ENCODE data around the gene RHBDF1.

The RHBDF1 gene

DNA sequence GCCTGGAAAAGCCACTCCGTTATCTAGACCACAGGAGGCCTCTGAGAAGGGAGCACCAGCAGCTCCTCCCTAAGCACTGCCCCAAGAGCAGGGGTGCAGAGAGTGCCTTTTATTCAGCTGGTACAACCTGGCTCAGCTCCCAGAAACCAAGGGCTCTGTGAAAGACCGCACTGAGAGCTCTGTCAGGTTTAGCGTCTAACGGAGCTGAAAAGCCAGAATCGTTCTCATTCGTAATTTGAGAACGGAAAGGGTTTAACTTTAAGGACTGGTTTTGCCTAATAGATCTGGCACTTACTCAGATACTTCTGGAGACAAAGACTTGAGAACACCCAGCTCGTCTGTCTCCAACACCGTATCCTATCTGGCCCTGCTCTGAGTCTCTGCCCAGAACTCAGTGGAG, 19.1 kb upstream of the RHBDF1 start:
- peak; percentile 71 for DNase-seq

DNA sequence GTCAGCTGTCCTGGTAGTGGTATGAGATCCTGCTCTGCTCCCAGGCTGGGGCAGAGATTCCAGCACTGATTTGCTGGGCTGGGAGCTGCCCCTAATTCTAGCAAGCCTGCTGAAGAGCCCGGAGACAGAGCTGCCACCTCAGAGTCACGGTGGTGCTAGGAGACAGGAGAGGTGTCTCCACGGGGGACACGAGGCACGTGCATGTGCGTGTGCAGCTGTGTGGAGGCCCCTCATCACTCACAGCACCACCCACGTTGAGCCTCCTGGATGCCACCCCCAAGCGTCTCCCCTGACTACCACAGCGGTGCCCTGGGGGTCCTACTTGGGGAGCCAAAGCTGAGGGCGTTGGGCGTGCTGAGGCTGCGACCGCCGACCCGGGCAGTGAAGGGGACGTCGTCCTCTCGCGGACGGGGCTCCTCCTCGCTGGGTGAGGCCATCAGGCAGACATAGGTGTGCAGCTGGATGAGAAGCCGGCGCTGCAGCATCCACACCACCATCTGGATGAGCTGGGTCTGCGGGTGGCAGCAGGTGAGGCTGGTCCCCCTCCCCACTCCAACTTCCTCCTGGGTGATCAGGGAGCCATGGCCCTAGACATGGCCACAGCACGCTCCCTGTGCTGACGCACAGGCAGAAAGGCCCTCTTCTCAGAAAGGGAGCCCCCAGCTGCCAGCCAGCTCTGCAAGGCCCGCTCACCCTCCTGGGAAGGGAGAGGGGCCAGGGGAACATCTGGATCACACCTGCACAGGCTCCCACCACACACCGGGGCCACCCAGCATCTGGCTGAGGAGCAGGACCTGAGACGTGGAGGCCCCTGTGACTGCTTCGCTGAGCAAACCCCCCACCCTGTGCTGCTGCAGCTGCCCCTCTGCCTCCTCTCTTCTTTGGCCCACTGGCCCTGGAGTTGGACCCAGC, 17.2 kb upstream of the RHBDF1 start:
- DNase-seq: no peak

DNA sequence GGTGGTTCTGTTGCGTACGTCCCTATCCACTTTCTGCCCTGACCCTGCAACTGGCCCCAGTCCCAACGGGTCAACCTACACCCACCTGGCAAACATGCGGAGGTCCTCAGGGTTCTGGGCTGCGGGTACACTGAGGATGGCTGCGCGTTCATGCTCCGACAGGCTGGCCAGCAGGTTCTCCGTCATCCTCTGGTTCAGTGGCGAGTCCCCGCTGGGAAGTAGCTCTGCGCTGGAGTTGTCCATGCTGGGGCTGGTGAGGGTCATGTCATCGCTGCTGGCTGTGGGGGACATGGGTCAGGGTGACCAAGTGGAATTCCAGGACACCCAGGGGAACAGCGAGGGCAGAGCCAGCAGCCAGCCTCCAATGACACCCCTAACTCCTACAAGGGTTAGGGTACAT, 16.2 kb upstream of the RHBDF1 start:
- DNase-seq: no peak

DNA sequence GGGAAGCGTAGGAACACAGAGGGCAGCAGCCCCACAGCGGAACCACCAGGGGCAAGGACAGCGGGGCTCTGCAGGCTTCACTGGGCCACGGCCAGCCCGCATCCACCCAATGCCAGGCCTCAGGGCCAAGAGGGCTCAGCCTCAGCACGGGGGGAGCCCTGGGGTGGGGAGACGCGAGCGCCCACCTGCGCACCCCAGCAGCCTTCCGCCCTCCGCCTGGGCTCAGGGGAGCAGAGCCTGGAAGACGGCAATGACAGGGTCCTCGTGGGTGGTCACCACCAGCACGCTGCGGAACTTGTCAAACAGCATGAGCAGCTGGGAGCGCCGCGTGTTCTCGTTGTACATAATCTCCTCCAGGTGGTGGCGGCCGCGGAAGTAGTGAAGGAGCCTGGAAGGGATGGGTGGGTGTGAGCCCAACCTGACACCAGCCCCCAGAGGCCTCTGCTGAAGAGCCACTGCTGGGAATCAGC, 14.1 kb upstream of the RHBDF1 start:
- DNase-seq: no peak

DNA sequence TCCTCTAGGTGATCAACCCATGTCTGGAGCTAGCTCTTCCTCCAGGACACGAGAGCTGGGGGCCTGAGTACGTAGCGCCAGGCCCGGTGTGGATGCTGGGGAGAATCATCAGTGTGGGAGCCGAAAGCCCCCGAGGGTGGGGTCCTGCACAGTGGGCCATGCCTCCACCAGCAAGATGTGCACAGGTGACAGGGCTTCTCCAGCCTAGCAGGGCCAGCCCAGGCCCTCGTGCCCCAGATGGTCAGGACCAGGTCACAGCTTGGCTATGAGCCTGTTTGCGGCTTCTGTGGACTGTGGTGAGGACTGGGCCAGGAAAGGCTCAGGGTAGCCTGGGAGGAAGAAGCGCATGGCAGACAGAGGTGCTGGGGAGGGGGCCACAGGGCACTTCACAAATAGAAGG, 13.4 kb upstream of the RHBDF1 start:
- no peak for DNase-seq

DNA sequence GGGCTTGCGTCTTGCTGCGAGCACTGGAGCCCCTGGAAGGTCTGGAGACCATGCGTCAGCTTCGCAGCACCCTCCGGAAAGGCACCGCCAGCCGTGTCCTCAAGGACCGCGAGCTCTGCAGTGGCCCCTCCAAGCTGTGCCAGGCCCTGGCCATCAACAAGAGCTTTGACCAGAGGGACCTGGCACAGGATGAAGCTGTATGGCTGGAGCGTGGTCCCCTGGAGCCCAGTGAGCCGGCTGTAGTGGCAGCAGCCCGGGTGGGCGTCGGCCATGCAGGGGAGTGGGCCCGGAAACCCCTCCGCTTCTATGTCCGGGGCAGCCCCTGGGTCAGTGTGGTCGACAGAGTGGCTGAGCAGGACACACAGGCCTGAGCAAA, 13.0 kb upstream of the RHBDF1 start:
- no peak for DNase-seq

DNA sequence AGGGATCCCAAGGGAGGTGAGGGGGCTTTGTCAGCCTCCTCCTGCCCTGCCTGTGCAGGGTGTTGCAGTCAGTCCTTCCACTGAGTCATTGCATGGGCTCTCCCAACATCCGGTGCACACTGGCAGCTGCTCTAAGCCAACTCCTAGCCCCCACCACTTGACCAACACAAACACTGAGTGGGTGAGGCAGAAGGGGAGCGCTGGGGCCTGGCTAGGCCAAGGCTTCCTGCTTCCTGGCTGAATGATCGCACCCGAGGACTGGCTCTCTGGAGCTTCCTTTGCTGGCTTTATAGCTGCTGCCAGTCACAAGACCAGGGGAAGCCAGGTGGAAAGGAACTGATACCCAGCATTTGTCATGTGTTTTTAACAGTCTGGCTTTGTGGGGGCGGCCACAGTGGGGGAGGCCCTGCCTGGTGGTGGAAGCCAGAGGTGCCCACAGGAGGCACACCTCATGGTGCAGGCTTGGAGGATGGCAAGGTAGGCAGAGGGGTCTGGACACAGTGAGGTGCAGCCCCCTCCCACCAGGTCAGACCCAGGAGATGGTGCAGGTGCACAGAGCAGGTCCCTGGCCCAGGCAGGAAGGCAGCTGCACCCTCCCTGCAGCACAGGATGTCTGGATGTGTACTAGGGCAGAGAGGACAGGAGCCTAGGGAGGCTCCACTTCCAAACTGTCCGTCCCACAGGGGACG, 12.4 kb upstream of the RHBDF1 start:
- DNase-seq: no peak

DNA sequence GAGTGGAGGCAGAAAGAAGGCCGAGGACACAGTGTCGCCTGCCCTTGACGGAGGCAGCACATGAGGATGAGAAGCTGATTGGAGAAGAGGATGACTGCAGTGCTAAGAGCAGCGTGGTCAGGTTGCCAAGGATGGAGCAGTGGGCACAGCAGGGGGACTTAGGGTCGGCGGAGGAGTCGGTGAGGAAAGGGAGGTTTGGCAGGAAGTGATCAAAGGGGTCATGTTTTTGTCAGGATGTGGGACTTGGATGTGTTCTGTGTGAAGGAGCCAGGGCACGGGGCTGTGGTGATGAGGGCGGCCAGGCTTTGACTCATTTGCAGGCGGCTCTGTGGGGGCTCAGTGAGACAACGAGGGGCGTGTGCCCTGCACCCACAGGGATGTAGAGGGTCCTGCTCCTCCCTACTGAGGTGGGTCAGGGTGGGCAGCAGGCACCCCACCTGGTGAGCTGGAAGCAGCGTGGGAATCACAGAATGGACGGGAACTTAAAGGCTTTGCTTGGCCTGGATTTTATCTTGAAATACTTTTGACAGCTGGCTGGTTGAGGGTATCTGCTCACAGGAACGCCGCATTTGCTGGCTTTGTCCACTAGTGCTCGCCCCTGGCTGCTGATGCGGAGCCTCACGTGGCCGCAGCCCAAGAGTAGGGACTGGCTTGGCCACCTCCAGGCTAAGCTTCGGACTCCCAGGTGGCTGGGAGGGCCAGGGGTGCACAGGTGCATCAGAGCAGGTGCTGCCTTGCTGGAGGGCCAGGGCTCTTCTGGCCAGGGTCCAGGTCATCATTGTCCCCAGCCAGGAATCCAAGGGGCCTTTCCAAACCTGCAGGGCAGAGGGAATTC, 11.6 kb upstream of the RHBDF1 start:
- no peak for DNase-seq

DNA sequence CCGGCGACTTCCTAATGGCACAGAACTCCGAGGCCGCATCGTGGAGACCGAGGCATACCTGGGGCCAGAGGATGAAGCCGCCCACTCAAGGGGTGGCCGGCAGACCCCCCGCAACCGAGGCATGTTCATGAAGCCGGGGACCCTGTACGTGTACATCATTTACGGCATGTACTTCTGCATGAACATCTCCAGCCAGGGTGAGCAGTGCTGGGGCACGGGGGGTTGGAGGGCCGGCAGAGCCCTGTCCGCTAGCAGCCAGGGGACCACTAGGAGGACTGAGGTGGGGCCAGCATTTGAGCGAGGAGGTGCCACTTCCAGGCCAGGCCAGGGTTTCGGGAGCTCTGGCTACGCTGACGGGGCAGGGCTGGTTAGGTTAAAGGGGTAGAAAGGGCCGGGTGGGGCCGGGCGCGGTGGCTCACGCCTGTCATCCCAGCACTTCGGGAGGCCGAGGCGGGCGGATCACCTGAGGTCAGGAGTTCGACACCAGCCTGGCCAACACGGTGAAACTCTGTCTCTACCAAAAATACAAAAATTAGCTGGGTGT, 10.7 kb upstream of the RHBDF1 start:
- no peak for DNase-seq

DNA sequence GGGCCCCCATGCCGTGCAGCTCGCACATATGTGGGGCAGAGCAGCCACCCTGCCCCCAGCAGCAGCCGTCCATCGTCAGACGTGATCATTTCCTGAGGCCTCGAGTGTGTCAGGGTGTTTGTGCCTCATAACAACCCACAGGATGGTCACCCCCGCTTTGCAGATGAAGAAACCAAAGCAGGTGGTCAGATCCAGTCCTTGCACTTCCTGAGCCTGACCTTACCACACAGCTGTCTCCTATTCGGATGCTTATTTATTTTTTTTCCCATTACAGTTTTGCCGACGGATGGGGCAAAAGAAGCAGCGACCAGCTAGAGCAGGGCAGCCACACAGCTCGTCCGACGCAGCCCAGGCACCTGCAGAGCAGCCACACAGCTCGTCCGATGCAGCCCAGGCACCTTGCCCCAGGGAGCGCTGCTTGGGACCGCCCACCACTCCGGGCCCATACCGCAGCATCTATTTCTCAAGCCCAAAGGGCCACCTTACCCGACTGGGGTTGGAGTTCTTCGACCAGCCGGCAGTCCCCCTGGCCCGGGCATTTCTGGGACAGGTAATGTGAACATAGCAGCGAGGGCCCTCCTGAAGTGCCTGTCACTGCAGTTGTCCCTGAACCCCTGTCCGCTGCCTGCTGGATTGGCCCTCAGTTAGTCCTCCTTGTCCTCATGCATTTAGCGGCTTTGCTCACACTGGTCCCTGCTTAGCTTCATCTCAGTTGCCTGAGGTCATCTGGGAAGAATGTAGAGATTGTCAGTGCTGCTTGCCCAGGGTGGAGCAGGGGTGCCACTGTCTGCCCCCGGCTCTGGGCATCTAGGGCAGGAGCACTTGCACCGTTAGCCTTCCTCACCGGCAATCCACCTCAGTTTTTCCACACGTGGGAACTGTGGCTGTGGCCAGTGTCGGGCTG, 7.0 kb upstream of the RHBDF1 start:
- DNase-seq: no peak

DNA sequence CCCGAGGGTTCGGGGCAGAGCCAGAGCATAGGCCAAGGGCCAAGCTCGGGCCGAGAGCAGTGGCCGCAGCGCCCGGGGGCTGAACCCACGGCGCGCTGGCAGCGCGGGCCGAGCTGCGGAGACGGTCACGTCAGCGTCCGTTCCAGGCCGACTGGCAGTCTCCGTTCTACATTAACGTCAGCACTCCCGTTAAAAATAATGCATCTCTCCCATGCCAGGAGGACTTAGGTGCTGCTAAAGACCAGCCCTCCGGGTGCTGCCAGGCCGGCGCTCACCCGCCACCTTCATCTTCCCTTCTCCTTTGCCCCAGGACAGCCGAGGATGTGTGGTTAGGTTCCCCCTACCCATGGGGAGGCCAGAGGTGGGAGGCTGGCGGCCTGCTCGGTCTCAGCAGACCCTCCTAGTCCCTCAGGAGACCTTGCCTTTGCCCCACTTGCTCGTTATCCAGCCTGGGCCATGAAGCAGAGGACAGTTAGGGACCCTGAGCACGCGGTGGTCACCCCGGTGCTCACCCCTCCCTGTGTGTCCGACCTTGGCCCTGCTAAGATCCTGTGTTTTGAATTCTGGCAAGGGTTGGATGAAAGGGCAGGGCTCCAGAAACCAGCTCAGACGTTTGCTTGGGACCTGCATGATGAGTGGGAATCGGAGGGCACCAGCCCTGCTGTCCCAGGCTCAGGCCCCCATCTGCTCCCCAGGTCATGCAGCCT, 6.2 kb upstream of the RHBDF1 start:
- no peak for DNase-seq

DNA sequence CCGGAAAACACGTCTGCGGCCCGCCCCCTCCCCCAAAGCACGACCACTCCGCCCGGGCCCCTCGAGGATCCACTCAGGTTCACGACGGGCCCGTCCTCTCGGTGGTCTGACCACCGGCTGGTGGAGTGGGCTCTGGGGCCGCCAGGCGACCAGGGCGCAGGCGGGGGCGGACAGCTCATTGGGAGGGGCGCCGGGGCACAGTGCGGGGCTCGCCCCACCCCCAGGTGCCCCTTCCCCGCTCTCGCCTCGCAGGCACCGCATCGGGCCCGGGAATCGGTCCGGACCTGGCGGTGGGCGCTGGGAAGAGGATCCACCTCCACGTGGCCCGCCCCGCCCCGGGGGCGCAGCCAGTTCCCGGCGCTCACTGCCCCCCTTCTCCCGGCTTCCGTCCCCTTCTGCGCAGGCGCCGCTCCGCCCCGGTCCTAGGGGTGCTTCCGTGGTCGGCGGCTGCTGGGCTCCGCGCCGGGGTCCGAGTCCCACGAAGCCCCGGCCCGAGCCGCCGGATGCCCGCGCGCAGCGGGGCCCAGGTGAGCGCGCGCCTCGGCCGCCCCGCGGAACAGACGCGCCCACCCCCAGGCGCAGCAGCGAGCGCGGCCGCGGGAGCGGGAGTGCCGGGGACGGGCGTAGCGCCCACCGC, 5.5 kb upstream of the RHBDF1 start, which contains the start of gene MPG:
Gene MPG (plus strand): TSS at position 419 of the 637 bp plus-strand sequence. CDS start 85 bp downstream, at position 504.
- DNase-seq: peak; percentile 27

DNA sequence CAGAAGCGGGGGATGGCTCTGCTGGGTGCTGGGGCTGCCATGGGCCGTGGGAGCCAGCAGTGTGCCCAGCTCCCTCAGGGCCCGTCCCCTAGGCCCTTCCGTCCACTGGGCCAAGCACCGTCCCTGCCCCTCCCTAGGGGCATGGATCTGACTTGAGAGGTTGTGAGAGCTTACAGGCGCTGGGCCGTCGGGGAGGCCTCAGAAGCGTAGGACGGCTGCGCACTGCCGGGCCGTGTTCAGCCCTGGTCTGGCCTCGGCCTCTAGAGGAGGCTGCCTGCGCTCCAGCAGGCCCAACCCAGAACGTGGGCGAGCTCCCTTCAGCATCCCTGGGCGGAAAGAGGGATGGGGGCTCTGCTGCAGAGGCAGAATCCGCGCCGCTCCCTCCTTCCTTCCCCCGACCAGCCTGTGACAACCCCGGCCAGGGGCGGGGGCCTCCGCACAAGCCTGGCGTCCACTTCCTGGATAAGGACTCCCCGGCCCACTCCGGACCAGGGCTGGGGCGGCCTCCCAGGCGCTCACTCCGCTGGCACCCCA, 4.9 kb upstream of the RHBDF1 start:
- no peak for DNase-seq

DNA sequence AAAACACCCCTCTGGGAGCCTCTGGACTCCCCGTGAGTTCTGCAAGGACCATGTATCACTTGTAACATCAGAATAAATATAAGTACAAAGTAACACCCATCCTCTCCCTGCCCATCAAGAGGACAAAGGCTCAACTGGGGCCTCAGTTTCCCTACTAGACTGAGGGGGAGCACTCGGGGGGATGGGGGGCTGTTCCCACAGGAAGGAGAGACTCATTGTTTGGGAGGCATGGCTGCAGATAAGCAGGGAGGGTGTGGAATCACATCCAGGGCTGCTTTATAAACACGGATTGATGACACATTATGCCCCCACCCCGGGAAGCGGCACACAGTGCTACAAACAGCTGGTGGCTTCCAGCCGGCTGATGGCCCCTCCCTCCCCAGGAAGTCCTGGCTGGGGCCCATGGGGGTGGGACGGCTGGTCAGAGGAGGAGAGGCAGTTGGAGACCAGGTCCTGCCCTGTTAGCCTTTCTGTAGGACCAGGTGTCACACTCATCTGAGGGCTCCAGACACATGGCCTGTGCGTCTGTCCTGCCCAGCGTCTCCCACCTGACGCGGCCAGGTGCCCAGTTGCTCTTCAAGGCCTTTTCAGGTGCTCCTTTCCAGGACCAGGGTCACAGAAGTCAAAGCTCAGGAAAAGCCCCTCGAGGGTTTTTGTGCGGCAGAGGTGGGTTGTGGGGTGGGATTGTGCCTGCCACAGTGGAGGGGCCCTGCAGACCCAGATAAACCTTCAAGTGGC, 4.3 kb upstream of the RHBDF1 start:
- no peak for DNase-seq

DNA sequence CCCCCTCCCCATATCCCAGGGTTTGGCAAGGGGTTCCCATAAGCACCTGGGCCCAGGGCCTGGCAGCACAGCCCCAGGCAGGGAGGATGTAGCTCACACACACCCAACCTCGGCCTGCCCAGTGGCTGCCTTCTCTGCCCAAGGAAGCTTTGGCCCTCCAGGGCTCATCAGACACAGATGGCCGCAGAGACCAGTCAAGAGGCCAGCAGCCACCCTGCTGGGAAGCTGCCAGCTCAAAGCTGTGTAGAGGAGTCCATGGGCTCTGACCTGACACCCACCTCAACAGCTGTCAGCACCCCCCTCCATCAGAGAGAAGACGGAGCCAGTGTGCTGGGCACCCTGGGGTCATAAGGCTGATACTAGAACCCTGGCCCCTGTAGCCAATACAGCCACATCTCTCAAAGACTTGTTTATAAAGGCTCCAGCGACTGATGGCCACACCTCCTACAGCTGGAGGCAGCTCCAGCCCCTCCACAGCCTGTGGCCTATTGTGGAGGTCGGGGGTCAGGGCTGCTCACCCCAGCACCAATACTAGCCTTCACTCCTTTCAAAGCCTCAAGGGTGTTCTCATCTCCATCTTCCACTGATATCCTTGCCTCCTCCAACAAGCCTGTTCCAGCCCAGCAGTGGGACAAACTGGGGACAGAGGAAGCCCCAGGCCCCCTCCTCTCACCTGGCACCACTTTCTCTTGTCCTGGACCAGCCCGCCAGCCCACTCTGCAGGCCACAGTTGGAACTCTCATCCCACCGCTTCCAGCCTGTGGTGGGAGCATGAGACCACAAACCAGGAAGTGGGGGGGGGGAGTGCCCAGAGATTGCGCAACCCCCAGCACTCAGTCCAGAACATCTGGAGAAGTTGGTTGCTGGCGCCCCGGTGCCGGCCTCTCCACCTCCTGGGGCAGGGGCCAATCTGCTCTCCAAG, 3.4 kb upstream of the RHBDF1 start:
- DNase-seq: no peak

DNA sequence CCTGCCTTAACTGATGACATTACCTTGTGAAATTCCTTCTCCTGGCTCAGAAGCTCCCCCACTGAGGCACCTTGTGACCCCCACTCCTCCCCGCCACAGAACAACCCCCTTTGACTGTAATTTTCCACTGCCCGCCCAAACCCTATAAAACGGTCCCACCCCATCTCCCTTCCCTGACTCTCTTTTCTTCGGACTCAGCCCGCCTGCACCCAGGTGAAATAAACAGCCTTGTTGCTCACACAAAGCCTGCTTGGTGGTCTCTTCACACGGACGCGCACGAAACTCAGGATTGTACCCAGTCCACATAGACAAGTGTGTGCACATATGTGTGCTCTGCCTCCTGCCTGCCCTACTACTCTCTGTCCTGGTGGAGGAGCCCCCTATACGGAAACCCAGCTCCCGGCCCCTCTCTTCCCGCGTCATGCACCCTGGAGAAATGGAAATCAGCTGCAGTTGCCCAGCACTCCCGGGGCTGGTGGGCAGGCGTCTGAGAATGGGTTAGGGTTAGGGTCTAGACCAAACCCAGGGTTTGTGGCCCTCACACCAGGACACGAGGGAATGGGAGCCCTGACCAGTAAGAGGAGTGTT, 2.4 kb upstream of the RHBDF1 start:
- no peak for DNase-seq

DNA sequence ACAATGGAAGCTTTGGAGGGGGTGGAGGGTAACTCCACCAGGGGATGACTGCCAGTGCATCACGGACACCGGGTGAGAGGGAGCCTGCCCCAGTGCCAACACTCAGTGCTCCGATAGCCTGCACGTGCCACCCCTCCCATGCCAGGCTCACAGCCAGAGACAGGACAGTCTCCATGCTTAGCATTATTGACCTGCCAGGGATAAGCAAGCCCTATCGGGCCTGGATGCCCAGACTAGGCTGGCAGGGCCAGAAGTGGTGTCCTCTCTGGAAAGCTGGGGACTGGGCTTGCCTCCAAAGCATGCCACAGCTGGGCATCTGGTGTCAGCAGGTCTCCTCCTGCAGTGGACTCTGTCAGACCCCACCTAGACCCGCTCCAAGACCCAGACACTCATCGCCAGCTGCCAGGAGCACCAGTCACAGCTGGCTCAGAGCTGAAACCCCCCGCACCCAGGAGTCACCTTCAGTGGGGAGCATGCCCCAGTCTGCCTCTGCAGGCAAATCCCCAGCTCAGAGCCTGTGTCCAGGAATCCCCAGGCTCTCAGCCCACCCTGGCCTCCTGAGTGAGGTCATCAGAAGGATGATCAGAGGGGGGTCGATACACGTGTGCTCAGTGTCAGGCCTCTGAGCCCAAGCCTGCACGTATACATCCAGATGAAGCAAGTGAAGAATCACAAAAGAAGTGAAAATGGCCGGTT, 1.8 kb upstream of the RHBDF1 start:
- DNase-seq: no peak
